Ovary (tissue), 3 donors: Measurements from ENCODE around the gene PIH1D1.

Source experiments
- EP300 ChIP-seq: sonication (generic); formaldehyde crosslinking; IDR thresholded peaks from one replicate; pipeline ENCODE4 v1.6.1; 2017; ENCODE audit warnings: antibody characterized with exemption
- POLR2A ChIP-seq: fragments of 450-650 bp; IDR thresholded peaks from one replicate; pipeline ENCODE4 v1.6.1; 2017; ENCODE audit warnings: antibody characterized with exemption, mild to moderate bottlenecking, moderate library complexity
- TF ChIP-seq, protein P1 (sequence below), 3 donors: fragments of 450-650 bp in 2 of 3; fragments of 200-600 bp in 1 of 3; IDR thresholded peaks; one replicate each; pipeline versions ENCODE4 v1.5.1 to v1.8.0; 2016 to 2022; ENCODE audit warnings: antibody characterized with exemption in 3 of 3, mild to moderate bottlenecking in 1 of 3
- donor health status: DM: no; HTN: no; CAD: no.

DNA sequence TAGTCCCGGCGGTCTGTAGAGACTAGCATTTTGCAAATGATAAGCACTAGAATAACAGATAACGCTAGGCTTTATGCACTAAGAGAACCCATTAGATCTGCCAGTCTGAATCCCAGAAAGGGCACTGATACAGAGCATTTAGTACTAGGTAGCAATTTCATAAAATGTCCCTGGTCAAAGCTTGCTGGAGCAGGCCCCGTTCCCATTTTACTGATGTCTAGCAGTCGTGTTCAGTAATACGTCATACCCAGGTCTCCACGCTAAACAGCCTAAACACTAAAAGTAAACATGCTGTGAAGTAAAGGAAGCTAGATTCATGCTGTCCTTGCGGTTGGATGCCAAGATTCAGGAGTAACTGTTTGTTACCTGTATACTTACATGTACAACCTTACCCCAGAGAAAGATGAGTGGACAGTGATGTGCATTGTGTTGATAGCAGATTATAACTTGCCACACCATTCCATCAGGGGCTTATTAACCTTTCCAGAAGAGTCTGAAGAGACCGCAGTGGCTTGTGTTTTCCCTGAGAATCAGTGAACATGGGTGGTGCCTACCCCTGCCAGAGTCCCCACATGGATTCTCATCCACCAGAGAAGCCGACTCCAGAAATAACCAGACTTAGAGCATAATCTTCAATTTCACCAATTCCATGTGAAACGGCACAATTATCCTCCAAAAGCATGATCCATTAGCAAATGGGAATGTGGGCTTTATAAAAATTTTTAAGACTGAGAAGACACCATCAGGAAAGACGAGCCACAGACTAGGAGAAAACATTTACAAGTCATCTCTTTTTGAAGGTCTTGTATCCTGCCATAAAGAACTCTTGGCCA, 41.2 kb upstream of the PIH1D1 start:
- no peak for TF ChIP-seq EP300
- TF ChIP-seq, protein P1, sequence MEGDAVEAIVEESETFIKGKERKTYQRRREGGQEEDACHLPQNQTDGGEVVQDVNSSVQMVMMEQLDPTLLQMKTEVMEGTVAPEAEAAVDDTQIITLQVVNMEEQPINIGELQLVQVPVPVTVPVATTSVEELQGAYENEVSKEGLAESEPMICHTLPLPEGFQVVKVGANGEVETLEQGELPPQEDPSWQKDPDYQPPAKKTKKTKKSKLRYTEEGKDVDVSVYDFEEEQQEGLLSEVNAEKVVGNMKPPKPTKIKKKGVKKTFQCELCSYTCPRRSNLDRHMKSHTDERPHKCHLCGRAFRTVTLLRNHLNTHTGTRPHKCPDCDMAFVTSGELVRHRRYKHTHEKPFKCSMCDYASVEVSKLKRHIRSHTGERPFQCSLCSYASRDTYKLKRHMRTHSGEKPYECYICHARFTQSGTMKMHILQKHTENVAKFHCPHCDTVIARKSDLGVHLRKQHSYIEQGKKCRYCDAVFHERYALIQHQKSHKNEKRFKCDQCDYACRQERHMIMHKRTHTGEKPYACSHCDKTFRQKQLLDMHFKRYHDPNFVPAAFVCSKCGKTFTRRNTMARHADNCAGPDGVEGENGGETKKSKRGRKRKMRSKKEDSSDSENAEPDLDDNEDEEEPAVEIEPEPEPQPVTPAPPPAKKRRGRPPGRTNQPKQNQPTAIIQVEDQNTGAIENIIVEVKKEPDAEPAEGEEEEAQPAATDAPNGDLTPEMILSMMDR (IDR thresholded peaks at IDR 0.05) = no peak
- no peak for TF ChIP-seq POLR2A
